Neural crest cell (in vitro differentiated cells): ENCODE measurements around the gene HYAL3. TPM values are rescaled to one million over a fixed set of nuclear protein-coding genes. Genes with fewer than 3 reads are reported as not detected.
"Not testable (repeated sequence)": the region's sequence is repeated elsewhere in the genome, so short reads cannot be mapped to it uniquely, and the experiment has no call there.

Experiments
- DNase-seq: peaks from one replicate; pipeline ENCODE4 v3.0.0; 2021; ENCODE audit warnings: low read depth, mixed read lengths, low spot score
- H3K27ac Mint-ChIP-seq: one replicate; pipeline ENCODE4 v1.8.0; 2021; ENCODE audit warnings: mild to moderate bottlenecking, mixed read lengths; ENCODE audit not compliant: unreplicated experiment
- H3K27me3 Mint-ChIP-seq: 2 replicates; pipeline ENCODE4 v1.8.0; 2021; ENCODE audit warnings: low read depth, mild to moderate bottlenecking, mixed read lengths
- H3K36me3 Mint-ChIP-seq: 2 replicates; pipeline ENCODE4 v1.8.0; 2021; ENCODE audit warnings: low read depth, mild to moderate bottlenecking, mixed read lengths
- H3K4me1 Mint-ChIP-seq: 2 replicates; pipeline ENCODE4 v1.8.0; 2021; ENCODE audit warnings: mixed read lengths
- H3K4me3 Mint-ChIP-seq: one replicate; pipeline ENCODE4 v1.8.0; 2021; ENCODE audit warnings: mild to moderate bottlenecking, mixed read lengths
- H3K9me3 Mint-ChIP-seq: 2 replicates; pipeline ENCODE4 v1.8.0; 2021; ENCODE audit warnings: mixed read lengths
- total RNA-seq: library from RNA; stranded (reverse); gene quantifications from 2 replicates; pipeline ENCODE4 v1.2.1, GENCODE V29; 2021
- TF ChIP-seq, protein P1 (sequence below): fragments of 200-600 bp; sonication (generic); conservative IDR thresholded peaks from 2 replicates; pipeline ENCODE4 v1.5.0; 2021; ENCODE audit warnings: antibody characterized with exemption, mild to moderate bottlenecking

Gene HYAL3
- total RNA-seq, 1 donor from 2014 or later: 4.4 TPM

DNA sequence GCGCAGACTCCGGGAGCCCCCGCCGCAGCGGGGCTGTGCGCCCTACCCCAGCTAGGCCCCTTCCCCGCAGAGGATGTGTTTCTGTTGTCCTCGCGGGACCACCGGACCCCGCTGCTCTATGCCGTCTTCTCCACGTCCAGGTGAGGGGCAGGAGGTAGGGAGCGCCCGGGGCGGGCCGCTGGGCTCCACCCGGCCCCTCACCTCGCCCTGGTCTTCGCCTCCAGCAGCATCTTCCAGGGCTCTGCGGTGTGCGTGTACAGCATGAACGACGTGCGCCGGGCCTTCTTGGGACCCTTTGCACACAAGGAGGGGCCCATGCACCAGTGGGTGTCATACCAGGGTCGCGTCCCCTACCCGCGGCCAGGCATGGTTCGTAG, 25.5 kb downstream of the HYAL3 start:
- peaks cover 42% of the 10 kb centered on the region for H3K27me3 Mint-ChIP-seq
- no peak overlapping the region for H3K27ac Mint-ChIP-seq
- no peak for DNase-seq
- TF ChIP-seq, protein P1, sequence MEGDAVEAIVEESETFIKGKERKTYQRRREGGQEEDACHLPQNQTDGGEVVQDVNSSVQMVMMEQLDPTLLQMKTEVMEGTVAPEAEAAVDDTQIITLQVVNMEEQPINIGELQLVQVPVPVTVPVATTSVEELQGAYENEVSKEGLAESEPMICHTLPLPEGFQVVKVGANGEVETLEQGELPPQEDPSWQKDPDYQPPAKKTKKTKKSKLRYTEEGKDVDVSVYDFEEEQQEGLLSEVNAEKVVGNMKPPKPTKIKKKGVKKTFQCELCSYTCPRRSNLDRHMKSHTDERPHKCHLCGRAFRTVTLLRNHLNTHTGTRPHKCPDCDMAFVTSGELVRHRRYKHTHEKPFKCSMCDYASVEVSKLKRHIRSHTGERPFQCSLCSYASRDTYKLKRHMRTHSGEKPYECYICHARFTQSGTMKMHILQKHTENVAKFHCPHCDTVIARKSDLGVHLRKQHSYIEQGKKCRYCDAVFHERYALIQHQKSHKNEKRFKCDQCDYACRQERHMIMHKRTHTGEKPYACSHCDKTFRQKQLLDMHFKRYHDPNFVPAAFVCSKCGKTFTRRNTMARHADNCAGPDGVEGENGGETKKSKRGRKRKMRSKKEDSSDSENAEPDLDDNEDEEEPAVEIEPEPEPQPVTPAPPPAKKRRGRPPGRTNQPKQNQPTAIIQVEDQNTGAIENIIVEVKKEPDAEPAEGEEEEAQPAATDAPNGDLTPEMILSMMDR: no peak
- no peaks in the 10 kb centered on the region for H3K36me3 Mint-ChIP-seq
- no peaks in the 10 kb centered on the region for H3K9me3 Mint-ChIP-seq
- H3K4me1 Mint-ChIP-seq: peaks cover 34% of the 10 kb centered on the region
- no peak overlapping the region for H3K4me3 Mint-ChIP-seq

DNA sequence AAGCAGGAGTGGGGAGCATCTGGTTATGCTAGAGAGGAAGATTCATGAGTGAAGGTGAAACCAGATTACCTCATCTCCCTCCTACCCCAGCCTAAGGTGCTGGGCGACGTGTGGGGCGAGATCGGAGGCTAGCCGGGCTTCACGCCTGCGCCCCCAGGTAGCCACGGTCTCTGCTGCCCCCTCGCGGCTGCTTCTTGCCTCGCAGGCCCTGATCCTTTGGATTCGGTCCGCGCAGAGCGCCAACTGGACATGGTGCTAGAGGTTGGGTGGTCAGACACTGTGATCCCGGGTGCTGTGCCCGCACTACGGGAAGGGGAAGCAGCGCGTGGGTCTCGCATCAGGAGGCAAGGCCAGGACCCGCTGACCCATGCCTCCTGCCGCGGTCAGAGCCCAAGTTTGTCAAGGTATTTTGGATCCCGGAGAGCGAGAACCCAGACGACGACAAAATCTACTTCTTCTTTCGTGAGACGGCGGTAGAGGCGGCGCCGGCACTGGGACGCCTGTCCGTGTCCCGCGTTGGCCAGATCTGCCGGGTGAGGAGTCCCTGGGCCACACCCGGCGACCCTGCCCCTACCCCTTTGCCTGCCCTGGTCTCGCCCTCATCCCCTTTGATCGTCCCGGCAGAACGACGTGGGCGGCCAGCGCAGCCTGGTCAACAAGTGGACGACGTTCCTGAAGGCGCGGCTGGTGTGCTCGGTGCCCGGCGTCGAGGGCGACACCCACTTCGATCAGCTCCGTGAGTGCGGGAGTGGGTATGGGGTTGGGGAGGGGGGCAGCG, 26.1 kb downstream of the HYAL3 start:
- peak; percentile 98 for DNase-seq
- H3K27ac Mint-ChIP-seq: no peak overlapping the region
- H3K4me1 Mint-ChIP-seq: peaks cover 35% of the 10 kb centered on the region
- H3K4me3 Mint-ChIP-seq: peak overlapping the region; percentile 81
- H3K36me3 Mint-ChIP-seq: no peaks in the 10 kb centered on the region
- peaks cover 43% of the 10 kb centered on the region for H3K27me3 Mint-ChIP-seq
- TF ChIP-seq, protein P1: peak; percentile 99
- no peaks in the 10 kb centered on the region for H3K9me3 Mint-ChIP-seq

- Mint-ChIP-seq H3K27me3 (peaks cover 47% of the 10 kb centered on the region), H3K4me3 (peak overlapping the region; percentile 81), H3K4me1 (peaks cover 35% of the 10 kb centered on the region)
- not testable (repeated sequence) for H3K36me3 Mint-ChIP-seq, H3K9me3 Mint-ChIP-seq, H3K27ac Mint-ChIP-seq, DNase-seq
Measured at GRCh38 chr3:50272538-50272910, 26.7 kb downstream of the HYAL3 start.

DNA sequence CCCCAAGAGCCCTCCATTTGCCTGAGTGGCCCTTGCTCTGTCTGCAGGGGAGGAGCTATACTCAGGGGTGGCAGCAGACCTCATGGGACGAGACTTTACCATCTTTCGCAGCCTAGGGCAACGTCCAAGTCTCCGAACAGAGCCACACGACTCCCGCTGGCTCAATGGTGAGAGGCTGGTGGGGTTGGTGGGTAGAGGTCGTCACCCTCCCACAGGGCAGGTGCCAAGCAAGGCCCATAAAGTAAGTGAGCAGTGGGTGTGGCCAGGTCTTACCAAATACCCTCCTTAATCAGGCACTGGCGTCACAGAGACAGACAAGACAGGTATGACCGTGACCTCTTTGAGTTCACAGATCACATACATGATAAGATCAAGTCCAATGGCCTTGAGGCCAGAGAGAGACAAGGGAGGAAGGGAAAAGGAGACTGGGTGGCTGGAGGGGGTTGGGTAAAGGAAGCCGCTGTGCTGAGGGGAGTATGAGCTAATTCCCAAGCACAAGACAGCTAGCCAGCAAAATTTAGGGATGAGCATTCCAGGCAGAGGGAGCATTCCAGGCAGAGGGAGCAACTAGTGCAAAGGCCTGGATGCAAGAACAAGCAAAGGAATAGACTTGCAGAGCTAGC, 27.8 kb downstream of the HYAL3 start:
- no peak for DNase-seq
- TF ChIP-seq, protein P1: no peak
- Mint-ChIP-seq H3K36me3 (no peaks in the 10 kb centered on the region), H3K27ac (no peak overlapping the region), H3K9me3 (no peaks in the 10 kb centered on the region), H3K27me3 (peaks cover 47% of the 10 kb centered on the region), H3K4me3 (peak overlapping the region; percentile 6), H3K4me1 (peaks cover 35% of the 10 kb centered on the region)

DNA sequence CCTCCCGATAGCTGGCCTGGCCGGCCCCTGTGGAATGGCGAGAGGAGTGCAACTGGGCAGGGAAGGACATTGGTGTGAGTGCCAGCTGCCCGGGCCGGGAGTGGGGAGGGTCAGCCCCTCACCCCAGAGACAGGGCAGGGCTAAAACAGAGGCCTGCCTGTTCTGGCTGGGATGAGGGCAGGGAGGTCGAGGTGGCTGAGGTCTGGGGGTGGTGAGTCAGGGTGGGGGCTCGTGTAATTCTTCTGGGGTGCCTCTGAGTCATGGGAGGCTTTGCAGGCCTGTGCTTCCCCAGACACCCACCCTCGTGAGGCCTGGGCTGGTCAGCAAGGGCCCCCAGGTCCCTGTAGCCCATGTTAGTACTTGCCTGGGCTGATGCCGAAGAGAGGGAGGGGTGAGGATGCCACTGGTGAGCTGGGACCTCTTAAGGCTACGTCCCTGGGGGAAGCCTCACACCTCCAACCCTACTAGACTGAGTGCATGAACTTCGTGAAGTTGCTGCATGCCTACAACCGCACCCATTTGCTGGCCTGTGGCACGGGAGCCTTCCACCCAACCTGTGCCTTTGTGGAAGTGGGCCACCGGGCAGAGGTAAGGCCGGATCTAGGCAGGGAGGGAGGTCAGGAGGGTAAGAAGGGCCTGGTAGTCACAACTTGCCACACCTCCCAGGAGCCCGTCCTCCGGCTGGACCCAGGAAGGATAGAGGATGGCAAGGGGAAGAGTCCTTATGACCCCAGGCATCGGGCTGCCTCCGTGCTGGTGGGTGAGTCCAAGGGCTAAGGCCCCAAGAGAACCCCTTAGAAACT, 28.6 kb downstream of the HYAL3 start:
- H3K4me3 Mint-ChIP-seq: no peak overlapping the region

More for the DNA sequence above, 28.6 kb downstream of the HYAL3 start:
- DNase-seq: no peak
- Mint-ChIP-seq H3K27me3 (peaks cover 45% of the 10 kb centered on the region), H3K4me1 (peaks cover 38% of the 10 kb centered on the region), H3K36me3 (no peaks in the 10 kb centered on the region), H3K9me3 (no peaks in the 10 kb centered on the region), H3K27ac (no peak overlapping the region)
- TF ChIP-seq, protein P1: no peak
